ENCODE measurements around the gene MCFD2.

Gene MCFD2

DNA sequence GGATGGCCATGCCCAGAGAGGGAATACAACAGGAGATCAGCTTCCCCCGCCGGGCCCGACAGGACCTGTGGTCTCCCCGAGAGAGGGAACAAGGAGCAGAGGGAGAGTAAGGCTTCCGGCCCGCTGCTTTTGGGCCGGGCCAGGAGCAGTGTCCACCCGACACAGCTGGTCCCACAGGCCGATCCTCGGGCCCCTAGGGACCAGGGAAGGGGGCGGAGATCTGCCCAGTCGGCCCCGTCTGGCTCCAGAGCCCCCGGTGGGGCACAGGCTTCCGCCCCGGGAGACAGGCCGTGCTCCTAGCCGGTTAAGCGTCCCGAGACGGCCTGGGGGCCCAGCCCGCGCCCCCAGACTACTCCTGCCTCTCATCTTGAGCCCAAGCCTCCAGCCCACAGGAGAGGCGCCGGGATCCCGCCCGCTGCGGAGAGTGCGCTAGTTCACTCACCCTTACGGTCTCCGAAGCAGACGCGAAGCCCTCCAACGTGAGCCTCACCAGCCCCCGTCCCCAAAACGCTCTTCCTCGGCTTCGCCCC, at the start of gene MCFD2:
MCFD2 (minus strand) TSS at position 526 of the 530 bp plus-strand sequence. CDS start 6,635 bp downstream, outside the sequence.
- DNase-seq (ENCODE audit: low read depth) = peak; percentile 9

GRCh38 chr2:46964835-46965560, 49.4 kb upstream of the MCFD2 start:
- DNase-seq (ENCODE audit: low read depth) = peak; percentile 41

DNA sequence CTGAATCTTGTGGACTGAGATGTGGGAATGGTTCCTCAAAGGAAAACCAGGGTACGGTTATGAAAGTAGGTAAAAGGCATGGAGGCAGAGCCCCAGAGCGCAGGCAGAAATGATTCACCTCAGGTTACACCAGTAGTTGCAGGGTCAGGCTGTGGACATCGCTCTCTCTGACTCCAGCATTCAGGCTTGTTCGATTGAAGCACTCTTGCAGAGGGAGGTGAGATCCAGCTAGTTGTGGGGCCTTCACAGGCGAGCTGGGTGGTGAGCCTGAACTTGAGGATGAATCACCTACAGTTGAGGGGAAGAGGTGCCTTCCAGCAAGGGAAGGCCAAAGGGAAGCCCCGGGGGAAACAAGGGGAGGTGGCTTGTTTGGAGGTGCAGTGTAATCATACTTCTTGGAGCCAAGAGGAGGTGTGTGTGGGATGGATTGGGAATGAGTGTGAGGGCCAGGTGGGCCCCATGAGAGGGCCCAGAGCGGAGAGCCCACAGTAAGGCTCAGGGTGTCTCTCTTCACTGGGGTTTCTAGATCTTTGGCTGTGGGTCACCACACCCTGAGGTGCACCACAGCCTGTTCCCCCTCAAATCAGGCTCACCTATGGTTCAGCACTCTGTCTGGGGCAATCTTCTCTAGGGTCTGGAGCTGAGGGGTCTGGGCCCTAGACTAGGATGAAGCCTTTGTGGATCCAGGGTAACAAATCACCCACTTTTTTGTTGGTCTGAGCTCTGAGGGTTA, 48.5 kb upstream of the MCFD2 start:
- peak; percentile 83 for DNase-seq (ENCODE audit: low read depth)

GRCh38 chr2:46963210-46963609, 47.6 kb upstream of the MCFD2 start:
- no peak for DNase-seq (ENCODE audit: low read depth)

DNA sequence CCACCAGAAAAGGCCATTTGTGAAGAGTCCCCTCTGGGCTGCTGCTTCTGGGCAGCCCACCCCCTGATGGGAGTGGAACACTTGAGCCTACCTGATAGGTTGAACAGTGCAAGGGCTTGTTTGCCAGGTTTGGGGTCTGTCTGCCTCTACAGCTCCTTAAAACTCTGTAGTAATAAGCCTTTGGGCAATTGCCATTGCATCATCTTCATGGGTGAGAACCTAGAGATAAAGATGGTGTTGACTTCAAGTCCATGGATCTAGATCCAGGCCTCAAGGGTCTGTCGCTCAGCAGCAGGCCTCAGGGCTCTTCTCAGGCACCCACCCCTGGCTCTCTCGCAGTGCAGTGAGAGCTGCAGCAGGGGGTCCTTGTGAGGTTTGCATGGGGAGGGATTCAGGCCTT, 47.1 kb upstream of the MCFD2 start:
- no peak for DNase-seq (ENCODE audit: low read depth)

- no peak for DNase-seq (ENCODE audit: low read depth)
These were observed 45.0 kb upstream of the MCFD2 start for GRCh38 chr2:46960618-46961017.

DNA sequence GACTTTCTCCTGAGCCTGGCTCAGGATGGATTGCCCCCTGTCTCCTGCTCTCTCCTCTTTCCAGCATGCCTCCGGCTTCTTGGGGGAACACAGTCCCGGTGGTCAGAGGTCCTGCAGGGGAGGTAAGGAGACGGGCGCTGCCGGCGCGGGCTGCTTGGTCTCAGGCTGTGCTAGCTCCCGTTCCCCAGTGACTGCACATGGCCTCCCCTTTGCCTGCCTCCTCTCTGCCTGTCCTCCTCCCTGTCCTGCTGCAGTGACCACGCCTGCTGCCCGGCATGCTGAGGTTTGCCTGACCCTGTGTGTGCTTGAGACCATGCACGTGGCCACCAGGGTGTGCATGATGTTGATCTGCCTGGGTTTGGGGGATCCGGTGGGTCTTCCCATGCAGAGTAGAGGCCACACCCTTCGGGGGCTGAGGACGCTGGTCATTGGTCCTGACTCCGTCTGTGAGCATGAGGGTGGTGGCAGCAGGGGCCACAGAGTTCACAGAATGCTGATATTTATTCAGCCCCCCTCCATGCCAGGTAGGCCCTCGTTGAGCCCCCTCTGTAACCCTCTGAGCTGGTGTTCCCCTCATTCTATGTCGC, 42.9 kb upstream of the MCFD2 start:
- no peak for DNase-seq (ENCODE audit: low read depth)

DNA sequence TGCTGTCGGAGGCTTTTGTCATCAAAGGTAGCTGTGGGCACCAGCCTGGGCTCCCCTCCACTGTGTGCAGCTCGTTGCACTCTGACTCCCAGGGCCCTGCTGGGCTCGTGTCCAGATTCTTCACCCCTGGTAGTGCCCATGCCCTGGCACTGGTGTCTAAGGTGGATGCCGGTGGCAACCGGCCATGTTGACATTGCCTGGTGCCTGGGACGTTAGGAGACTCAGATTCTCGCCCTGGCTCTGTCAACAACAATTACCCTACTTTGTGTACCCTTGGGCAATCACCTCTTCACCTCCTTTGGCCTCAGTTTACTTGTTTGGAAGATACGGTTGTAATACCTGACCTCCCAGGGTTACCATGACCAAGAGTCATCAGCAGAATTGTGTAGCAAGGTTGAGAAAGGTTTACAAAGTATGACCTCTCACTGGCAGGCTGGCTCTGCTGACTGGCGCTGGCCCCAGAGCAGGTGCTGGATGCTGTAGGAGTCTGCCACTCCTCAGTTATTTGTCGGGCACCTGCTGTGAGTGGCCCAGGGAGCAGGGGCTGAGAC, 41.5 kb upstream of the MCFD2 start:
- DNase-seq (ENCODE audit: low read depth) = no peak

DNA sequence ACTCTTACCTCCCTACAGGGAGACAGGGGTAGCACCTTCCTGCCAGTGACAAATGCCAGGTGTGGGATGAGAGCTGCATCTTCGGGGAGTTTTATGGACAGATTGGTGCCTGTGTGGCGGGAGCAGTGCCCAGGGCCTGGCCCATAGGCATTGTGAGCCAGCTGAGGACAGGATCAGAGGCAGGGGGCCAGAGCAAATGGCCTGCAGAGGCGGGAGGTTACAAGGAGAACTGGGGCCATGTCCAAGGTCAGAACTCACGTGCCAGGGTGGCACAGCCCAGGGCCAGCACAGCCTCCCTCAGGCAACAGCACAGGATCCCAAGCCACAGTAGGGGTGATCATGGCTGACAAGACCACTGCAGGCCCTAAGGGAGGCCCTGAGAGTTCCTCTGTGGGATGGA, 40.2 kb upstream of the MCFD2 start:
- no peak for DNase-seq (ENCODE audit: low read depth)

- DNase-seq (ENCODE audit: low read depth) = peak; percentile 89
These were observed 39.5 kb upstream of the MCFD2 start for GRCh38 chr2:46954951-46955571.

DNA sequence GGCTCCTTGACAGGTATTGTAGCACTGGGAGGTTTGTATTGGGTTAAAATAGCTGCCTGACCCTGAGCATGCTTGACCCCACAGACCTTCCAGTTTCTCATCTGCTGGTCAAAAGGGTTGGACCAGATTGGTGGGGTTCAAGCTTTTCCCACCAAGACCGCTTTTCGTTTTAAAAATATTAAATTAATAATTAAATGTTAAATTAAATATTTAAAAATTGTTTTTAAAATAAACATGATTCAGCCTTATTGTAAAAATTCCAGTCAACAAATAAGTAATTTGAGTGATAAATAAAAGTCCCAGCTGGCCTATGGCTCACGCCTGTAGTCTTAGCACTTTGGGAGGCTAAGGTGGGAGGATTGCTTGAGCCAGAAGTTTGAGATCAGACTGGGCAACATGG, 36.6 kb upstream of the MCFD2 start:
- DNase-seq (ENCODE audit: low read depth) = no peak

DNA sequence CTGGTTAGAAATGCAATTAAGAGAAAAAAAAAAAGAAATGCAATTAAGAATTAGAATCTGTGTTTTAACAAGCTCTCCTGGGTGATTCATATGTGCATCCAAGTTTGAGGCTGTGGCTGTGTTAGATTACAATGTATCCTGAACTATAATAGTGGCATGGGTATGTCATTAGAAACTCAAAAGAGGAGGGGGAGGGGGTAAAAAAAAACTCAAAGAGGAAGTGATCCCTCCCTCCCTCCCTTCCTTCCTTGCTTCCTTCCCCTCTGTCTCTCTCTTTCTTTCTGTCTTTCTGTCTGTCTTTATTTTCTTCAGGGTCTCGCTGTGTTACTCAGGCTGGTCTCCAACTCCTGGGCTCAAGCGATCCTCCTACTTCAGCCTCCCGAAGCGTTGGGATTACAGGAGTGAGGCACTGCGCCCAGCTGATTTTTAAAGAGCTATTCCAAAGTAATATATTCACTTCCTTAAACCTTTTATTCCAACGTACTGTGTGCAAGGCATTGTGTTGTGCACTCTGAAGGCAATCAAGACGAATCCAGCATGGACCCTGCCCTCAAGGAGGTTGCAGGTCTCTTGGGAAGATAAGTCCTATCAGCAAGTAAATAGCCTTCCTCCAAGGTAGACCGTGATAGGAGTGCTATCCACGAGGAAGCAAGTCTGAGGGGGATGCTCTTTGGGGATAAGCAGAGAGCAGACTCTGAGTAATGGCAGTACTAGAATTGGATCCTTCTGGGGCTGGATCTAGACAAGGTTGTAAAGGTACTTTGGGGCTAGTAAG, 35.9 kb upstream of the MCFD2 start:
- no peak for DNase-seq (ENCODE audit: low read depth)

DNA sequence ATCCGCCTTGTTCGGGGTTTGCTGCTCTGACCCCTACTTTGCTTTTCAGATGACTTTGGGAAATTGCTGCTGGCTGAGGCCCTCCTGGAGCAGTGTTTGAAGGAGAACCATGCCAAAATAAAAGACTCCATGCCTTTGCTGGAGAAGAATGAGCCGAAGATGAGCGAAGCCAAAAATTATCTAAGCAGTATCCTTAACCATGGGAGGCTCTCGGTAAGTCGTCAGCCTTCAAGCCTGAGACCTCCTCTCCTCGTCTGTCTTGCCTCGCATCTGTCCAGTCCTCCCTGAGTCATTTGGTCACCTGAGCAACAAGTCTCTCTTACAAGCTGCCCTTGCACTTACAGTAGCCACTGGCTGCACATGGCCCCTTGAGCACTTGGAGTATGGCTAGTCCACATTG, 34.7 kb upstream of the MCFD2 start:
- no peak for DNase-seq (ENCODE audit: low read depth)

DNA sequence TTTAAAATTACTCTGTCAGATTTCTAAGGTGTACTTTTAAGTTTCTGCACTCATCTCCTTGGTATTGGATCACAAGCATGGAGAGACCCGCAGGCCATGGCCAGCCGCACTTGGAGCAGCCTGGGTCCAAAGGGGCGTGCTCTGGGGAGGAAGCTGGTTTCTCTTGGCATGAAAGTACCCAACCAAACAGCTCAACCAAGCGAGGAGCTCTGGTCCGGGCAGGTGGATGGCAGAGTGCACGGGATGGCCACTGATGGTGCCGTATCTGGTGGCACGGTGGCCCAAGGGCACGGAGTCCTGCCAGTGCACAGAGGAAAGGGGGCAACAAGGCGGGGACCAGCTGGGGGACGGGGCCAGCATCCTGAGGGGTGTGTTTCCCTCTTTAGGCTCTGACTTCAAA, 32.2 kb upstream of the MCFD2 start:
- DNase-seq (ENCODE audit: low read depth) = no peak

- no peak for DNase-seq (ENCODE audit: low read depth)
These were observed 30.1 kb upstream of the MCFD2 start for GRCh38 chr2:46945671-46946070.

GRCh38 chr2:46943881-46944798, 28.5 kb upstream of the MCFD2 start:
- DNase-seq (ENCODE audit: low read depth) = no peak

DNA sequence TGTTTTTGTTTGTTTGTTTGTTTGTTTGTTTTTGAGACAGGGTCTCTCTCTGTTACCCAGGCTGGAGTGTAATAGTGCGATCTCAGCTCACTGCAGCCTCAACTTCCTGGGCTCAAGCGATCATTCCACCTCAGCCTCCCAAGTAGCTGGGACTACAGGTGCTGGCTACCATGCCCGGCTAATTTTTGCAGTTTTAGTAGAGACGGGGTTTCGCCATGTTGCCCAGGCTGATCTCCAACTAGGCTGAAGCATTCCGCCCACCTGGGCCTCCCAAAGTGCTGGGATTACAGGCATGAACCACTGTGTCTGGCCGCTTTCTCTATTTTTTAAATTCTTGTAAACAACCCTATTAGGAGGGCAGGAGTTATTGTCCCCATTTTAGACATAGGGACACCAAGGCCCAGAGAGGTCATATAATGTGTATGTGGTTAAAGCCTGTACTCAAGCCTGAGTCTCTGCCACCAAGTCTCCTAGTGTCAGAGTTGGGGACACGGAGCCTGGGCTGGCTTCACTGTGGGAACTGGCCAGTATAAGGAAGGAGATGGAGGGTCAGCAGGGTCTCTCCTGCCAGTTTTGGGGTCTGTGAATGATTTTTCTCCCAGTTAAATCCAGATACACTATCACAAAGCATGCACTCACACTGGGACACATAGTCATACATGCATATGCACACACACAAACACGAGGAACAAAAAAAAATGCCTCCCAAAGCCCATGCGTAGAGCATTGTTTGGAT, 27.5 kb upstream of the MCFD2 start:
- no peak for DNase-seq (ENCODE audit: low read depth)

DNA sequence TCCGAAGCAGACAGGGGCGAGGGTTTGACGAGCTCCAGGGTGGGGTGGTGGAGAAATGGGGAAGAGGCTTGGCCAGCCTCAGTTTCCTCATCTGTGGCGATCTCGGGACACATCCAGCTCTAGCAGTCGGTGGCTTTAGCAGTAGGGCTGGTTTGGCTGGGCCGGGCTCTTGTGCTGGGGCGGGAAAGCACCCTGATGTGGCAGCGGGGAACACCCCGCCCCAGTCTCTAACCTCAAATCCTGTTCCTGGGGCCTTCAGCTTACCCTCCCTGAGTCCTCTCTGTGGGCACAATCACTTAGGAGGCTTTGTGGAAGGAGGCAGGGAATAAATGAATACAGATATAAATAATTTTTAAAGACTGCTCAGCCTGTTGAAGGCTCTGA, 26.5 kb upstream of the MCFD2 start:
- DNase-seq (ENCODE audit: low read depth) = peak; percentile 53

- no peak for DNase-seq (ENCODE audit: low read depth)
These were observed 24.2 kb upstream of the MCFD2 start for GRCh38 chr2:46939626-46940359.

Measured in iris pigment epithelial cell (primary cell).